ENCODE results near the gene ANKRD44.

GRCh38 chr2:197298609-197299008 is 12.0 kb downstream of the ANKRD44 start:
- TF ChIP-seq, protein P1, sequence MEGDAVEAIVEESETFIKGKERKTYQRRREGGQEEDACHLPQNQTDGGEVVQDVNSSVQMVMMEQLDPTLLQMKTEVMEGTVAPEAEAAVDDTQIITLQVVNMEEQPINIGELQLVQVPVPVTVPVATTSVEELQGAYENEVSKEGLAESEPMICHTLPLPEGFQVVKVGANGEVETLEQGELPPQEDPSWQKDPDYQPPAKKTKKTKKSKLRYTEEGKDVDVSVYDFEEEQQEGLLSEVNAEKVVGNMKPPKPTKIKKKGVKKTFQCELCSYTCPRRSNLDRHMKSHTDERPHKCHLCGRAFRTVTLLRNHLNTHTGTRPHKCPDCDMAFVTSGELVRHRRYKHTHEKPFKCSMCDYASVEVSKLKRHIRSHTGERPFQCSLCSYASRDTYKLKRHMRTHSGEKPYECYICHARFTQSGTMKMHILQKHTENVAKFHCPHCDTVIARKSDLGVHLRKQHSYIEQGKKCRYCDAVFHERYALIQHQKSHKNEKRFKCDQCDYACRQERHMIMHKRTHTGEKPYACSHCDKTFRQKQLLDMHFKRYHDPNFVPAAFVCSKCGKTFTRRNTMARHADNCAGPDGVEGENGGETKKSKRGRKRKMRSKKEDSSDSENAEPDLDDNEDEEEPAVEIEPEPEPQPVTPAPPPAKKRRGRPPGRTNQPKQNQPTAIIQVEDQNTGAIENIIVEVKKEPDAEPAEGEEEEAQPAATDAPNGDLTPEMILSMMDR (conservative IDR thresholded peaks at IDR 0.05 in 1 of 2, IDR thresholded peaks at IDR 0.05 in 1 of 2; ENCODE audit: extremely low read depth in 1 of 2, insufficient read depth in 1 of 2, low read depth in 1 of 2, low read length in 2 of 2): no peak
- no peak for TF ChIP-seq EZH2 (IDR thresholded peaks at IDR 0.05; ENCODE audit: borderline replicate concordance, low read length)

Measured in mammary epithelial cell (primary cell).